HG02840 (cell line): Measurements from ENCODE around the gene SUCLG2.
"Not testable (repeated sequence)": the region's sequence is repeated elsewhere in the genome, so short reads cannot be mapped to it uniquely, and the experiment has no call there.

Source experiments
- ATAC-seq: cut with Tn5 transposase; IDR thresholded peaks from one replicate; pipeline ENCODE4 v1.9.1; 2021; ENCODE audit warnings: mild to moderate bottlenecking, moderate library complexity, moderate number of reproducible peaks; ENCODE audit not compliant: unreplicated experiment, low FRiP score

The SUCLG2 gene

DNA sequence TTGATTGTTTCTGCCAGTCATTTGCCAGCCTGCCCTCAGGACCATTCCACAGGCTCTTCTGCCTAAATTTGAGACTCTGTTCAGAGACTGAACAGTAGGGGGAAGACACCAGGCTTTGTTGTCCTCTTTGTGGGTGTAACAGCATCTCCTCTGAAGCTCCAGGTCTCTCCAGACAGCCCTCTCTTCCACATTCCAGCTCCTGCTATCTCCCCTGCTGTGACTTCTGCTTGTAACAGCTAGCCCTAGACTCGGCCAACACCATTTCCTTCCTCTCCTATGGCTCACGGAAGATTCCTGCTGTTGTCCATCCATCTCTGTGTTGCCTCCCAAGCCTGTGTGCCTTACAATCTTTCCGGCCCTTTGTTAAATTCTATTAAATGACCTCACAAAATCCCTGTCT, 40.2 kb downstream of the SUCLG2 start:
- no peak for ATAC-seq

DNA sequence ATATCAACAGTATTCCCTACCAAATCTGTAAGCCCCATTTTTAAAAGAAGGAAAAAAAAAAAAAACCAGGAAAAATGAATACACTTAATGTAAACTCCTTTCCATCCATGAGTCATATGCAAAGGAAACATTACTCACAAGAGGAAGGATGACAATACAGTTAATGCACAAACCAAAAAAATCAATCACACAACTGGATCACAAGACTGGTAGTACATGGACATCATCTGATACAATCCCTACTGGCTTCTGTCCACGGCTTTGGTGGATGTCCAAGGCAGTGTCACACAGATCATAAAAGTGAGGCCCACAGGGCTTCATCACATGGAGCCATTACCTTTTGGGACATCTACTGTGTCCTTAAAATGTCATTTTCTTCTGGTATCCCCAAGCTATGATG, 44.0 kb downstream of the SUCLG2 start:
- ATAC-seq, result no peak

DNA sequence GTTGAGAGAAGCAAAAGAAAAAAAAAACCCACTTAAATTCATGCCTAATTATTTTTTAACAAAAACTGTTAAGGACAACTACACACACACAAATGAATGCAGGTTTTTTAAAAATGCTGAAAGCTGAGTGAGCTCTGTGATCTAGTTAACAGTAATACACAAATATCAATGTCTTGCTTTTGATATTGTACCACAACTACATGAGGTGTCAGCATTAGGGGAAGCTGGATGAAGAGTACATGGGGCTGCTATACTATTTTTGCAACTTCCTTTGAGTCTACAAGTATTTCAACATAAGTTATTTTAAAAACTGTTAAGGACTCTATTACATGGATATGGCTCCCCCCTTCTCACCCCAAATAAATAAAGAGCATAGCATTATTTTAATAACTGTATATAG, 44.7 kb downstream of the SUCLG2 start:
- ATAC-seq, result no peak

DNA sequence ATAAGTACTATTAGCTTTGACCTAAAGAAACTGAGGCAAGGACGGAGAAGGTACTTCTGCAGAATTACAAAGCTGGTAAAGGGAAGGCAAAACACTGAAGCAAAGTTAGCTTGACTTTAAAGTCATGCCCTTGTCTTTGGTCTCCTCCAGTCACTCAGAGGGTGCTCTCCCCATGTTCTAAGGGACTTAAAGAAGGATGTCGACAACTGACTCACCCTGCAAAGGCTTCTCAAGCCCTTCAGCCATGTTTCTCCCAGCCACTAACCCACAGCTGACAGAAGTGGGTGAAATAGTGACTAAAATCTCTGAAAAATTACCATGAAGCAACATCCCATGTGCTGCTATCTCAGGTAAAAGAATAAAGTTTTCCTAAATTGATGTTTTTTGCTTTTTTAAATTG, 46.4 kb downstream of the SUCLG2 start:
- no peak for ATAC-seq

DNA sequence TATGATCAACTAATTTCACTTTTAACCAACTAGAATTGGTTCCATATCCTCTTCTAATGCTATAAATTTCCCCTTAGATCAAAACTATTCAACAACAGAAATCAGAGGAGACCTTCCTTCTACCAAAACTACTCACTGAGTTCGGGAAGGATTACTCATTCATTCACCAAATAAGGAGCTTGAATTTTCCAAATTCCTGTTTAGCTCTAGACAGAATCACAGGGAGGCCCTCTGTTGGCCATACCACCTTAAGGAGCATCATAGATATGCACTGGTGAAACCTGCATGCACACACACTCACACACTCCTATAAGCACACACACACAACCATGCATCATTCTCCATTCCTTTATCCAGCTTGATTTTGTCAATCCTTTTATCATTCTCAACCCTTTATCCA, 49.0 kb downstream of the SUCLG2 start:
- no peak for ATAC-seq

DNA sequence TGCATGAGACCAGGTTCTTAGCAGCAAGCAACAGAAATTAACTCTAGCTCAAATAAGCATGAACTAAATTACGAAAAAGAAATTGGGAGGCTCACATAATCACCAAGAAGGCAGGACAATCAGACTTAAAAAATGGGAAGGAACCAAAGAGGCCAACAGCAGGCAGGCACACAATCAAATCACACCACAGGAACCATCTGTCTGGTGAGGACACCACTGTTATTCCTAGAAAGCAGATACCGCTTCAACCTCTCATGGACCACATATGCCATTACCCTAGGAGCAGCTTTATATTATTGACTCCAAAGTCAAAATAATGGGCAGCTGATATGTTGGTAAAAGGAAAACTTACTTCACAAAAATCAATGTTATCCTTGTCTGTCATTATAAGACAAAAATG, 51.6 kb downstream of the SUCLG2 start:
- no peak for ATAC-seq

DNA sequence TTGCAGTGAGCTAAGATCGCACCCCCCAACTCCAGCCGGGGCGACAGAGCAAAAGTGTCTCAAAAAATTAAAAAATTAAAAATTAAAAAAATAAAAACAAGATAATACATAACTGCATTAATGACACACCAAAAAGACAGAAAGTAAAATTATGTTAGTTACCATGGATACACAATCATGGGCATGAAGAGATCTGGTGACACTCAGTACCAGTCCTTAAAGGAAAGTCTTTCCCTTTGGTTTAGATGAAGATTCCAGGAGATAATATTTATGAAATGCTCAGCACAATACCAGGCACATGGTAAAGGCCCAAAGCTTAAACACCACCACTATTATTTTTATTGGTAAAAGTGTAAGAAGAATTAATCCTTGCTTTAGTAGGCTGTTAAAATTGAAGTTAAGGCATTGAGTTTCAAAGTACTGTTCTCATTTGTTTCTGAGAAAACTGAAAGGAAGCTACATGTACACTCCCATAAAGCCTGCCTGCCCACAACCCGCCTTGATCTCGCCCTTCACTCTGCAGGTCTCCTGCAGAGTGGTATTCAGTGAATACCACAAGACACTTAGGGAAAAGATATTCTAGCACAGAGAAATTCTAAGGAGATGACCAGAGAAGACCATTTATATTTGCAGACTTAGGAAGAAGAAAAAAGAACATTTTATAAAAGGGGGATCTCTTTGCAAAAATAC, 52.3 kb downstream of the SUCLG2 start:
- ATAC-seq, result no peak

DNA sequence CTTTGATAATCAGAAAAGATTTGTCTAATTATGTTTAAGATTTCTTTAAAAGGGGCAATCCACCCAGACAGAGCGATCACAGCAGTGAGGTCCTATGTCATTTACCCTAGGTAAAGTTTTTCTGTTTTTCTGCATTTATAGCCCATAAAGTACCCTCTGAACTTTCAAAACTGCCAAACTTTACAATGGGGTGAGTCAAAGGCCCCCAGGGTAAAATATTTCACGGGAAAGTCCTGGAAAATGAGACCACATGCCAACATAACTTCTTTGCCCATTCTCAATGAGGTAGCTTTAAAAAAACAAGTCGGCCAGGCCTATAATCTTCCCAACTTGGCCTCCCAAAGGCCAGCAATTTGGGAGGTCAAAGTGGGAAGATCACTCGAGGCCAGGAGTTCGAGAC, 53.0 kb downstream of the SUCLG2 start:
- ATAC-seq, result no peak

DNA sequence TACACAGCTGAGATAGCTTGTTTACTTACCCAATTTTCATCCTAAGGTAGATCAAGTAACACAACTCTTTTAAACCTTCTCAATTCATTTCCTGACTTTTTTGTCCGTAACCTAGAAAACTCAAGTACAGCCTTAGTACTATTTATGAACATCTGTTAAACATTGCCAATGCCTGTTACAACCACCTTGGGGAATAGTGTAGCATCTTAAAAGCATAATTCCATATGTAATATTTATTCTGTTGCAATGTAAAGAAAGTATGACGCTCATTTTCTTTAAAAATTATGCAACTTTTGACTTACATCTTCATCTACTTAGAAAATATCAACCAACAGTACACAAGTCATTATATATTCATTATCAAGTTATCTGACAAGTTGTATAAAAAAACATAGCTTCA, 54.6 kb downstream of the SUCLG2 start:
- no peak for ATAC-seq

DNA sequence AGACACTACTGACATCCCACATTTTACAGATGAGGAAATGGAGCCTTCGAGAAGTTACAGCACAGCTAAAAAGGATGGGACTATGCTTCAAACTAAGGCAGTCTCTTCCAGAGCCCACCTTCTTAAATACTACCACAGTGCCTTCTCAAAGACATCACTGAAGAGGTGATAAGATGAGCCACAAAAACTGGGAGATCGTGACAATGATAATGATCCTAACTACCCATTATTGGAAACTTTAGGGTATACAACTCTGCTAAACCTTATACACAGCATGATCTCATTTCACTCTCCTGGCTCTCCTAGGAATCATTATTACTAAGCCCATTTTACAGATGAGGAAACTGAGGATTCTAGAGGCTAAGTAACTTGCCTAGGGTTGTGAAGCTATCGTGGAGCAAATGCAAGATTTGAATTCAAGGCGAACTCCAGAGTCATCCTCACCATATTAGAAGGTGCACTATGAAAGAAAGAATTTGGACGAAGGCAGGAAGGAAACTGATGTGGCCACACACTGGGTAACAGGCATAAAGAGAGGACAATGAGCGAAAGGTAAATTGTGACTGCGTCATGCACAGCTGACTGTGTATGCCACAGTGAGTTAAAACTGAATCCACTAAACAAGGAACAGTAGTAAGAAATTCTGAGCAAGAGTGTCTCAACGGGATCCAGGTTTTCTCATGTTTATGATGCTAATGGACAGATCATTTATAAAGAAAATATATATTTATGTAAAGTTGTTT, 55.4 kb downstream of the SUCLG2 start:
- no peak for ATAC-seq

DNA sequence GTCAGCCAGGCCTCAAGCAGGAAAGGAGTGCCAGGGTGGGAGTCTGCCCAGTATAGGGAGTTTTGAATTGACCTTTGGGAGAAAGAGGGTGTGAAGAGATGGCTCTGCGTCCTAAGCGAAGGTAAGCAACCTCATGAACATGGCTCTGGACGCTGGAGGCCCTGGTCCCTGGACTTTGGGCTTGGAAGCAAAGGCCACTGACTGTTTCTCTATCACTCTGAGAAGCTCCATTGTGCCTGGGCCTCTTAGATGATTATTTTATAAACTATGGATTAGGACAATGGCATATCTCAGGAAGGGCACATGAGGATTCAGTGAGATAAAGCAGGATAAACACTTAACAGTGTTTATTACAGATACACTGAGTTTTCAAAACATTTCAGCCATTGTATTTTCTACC, 59.0 kb downstream of the SUCLG2 start:
- no peak for ATAC-seq

DNA sequence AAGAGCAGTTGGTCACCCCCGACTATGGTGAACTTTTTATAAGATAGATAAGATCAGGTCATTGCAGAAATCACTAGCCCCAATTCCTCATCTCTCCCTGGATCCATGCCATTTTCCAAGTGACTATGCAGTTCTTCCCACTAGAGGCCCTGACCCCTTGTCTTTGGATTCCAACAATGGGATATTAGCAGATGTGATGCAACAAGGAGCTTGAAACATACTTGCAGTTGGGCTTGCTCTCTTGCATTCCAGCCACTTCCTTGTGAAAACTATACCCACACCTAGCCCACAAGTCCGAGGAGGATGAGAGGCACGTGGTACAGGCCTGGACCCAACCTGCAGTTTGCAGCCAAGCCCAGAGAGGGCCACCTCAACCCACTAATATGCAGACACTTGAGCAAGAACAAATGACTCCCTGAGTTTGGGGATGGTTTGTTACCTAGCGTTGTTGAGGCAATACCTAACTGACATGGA, 60.6 kb downstream of the SUCLG2 start:
- no peak for ATAC-seq

DNA sequence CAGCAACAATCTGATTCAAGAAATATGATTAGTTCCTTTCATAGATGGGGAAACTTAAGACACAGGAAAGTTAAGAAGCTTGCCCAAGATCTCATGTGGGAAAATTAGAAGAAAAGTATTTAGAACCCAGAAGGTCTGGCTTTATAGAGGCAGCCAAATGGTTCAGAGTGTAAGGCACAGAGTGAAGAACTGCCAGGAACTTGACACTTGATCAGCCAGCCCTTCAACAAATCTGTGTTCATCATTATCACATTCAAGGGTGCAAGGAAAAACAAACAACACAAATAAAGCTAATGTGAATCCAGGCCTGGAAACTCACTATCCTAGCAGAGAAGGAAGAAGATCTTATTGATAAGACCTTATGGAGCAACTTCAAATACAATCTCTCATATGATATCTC, 62.4 kb downstream of the SUCLG2 start:
- ATAC-seq, result no peak

DNA sequence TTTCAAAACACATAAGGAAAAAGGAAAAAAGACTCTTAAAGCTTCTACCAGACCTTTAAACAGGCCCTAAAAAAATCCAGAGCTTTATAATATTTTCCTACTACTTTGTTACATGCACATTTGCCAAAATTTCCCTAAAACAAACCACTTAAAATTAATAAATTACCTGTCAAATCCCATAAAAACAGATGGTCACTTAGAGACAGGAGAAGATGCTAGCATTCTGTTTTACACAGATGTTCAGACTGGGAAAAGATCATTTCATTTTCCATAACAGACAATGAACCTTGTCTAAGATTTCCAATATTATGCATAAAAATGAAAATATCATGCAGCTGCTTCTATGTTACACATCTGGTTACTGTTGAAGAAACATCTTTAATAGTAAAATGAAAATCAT, 66.6 kb downstream of the SUCLG2 start:
- no peak for ATAC-seq

DNA sequence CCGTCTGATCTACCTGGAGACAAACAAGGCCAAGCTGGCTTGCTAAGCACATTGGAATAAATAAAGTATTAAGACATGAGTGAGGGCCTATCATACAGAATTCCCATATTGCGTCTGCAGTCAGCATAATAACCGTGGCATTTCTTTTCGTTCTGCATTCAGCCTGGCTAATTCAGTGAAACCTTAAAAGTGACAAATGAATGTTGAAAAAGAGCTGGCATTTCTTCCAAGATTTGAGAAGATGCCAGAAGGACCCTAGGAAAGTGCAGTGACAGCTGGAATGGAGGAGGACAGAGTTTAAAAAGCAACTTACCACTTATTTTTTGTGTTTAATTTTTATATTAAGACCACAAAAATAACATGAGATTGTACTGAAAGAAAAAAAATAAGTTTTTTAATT, 67.1 kb downstream of the SUCLG2 start:
- no peak for ATAC-seq

DNA sequence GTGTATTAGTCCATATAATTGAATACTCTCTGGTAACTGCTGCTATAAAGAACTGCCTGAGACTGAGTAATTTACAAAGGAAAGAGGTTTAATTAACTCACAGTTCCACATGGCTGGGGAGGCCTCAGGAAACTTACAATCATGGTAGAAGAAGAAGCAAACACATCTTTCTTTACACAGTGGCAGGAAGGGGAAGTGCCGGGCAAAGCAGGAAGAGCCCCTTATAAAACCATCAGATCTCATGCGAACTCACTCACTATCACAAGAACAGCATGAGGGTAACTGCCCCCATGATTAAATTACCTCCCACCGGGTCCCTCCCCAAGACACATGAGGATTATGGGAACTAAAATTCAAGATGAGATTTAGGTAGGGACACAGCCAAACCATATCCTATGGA, 69.8 kb downstream of the SUCLG2 start:
- ATAC-seq, result not testable (repeated sequence)

DNA sequence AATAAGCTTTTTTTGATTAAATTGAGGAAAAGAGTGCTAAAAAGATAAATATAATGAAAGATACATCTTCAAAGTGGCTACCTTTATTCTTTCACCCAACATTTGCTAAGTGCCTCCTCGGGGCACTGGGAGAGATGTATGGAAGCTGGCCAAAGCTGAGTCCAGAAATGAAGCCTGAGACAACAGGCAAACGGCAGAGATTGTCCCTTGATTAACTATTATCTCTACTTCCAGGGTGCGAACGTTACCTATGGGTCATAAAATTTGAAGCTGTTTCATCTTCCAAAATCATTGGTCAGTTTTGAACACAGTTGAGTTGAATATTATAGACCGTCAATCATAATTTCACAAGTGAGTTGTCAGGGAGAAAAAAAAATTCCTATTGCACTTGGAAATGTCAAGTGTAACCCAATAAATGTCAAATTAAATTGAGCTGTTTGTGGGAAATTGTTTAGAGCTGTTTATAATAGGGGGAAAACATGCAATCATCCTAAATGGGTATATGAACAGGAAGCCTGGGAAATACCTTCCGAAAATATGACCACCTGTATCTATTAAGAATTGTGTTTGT, 73.9 kb downstream of the SUCLG2 start:
- no peak for ATAC-seq

DNA sequence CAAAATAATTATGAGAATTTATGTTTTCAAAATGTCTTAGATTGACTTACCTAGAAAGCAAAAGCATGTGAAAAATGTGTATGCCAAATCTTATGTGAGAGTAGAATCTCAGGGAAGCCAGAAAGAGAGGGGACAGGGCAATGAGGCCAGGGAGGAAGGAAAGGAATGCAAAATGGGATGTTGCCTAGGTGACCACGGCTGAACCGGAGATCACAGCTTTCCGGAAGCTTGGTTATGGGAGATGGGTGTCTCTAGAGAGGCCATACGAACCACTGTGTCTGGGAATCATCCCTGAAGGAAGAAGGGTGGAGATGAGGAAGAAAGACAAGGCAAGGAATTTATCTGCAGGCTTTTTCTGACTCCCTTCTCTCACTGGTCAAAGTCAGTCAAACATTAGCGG, 76.0 kb downstream of the SUCLG2 start:
- ATAC-seq, result no peak

DNA sequence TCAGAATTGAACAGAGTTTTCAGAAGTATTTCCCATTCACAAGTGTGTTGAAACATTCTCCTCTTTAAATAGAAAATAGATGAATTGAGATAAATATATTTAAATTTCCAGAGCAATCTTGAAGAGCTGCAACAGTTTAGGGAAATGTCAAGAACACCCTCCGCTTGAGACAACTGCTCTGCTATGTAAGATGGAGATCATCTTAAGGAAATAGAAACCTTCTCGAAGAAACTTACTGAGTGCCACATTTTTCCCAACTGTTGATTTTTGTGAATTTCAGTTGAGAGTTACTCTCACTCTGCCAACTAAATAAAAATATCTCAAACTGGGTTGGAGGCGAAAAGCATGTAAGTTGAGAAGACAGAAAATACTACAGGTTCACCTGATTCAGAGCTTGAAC, 78.0 kb downstream of the SUCLG2 start:
- no peak for ATAC-seq

DNA sequence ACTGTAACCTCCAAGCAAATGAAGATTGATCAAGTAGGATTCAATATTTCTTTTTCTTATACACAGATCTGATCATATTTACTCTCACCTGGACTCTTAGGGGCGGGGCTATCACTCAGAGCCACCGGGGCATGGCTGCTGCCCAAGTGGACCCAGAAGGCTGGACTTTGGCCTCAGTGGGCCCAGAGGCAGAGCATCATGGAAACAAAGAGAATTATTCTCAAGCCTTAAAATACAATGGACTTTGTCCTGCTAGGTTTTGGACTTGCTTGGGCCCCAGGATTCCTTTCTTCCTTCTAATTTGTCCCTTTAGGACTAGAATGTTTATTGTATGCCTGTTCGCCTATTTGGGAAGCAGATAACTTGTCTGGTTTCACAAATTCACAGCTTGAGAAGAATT, 85.1 kb downstream of the SUCLG2 start:
- ATAC-seq, result no peak

DNA sequence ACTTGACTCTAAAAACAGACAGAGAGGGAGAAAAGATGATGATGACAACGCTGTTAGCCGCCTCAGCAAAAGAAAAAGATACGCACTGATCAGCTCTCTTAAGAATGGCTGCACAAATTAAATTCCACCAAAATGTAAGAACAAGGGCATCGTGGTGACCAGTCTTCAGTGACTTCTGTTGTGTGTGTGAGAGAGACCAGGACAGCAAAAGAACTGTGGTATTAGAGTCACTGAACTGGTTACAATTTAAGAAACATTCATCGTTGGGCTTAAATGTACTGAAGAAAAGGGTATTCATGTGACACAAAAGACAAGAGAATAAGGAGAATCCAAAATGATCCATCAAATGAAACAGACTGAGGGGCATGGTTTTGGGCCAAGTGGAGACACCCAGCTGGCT, 86.5 kb downstream of the SUCLG2 start:
- ATAC-seq, result no peak

DNA sequence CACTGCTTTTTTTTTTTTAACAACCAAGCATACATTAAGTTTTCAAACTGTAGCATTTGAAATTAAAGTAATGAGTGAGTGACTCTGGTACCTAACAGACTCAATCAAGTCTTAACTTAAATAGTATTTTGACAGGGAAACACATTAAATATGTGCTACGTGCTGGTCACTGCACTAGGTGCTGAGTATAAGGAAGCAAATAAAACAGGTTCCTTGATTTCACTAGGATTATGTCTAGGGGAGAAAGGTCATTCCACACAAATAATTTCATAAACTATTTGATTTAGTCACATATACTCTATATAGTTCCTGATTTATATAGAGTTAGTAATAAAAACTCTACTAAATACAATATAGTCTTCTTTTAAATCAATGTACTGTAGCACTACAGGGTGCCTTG, 89.4 kb downstream of the SUCLG2 start:
- ATAC-seq, result no peak
